Thoracic aorta (tissue), 2 donors: ENCODE data around the gene PTPRM. TPM values are rescaled to one million over a fixed set of nuclear protein-coding genes. Genes with fewer than 3 reads are reported as not detected.

Experiments
- ATAC-seq: fragments of 150-250 bp; one replicate; pipeline ENCODE4 v1.8.0; 2017; ENCODE audit warnings: low read depth; ENCODE audit not compliant: insufficient number of reproducible peaks, low FRiP score
- DNase-seq: peaks from one replicate; pipeline ENCODE4 v3.0.0-alpha.2; 2020; ENCODE audit warnings: low spot score
- H3K27ac ChIP-seq, 2 donors: fragments of 200-600 bp; sonication (generic); 1 replicate in 1 of 2; 2 replicates in 1 of 2; pipeline ENCODE4 v1.5.1; 2016; ENCODE audit warnings: mild to moderate bottlenecking in 2 of 2, moderate library complexity in 2 of 2
- H3K27me3 ChIP-seq: fragments of 200-600 bp; sonication (generic); replicated peaks from 2 replicates; pipeline ENCODE4 v1.6.0; 2016; ENCODE audit warnings: mild to moderate bottlenecking; ENCODE audit not compliant: insufficient read depth
- H3K36me3 ChIP-seq: fragments of 200-600 bp; sonication (generic); one replicate; pipeline ENCODE4 v1.5.1; 2016
- H3K4me1 ChIP-seq, 2 donors: fragments of 200-600 bp; sonication (generic); 1 replicate in 1 of 2; 2 replicates in 1 of 2; pipeline versions ENCODE4 v1.5.1 to v1.6.0; 2016; ENCODE audit warnings: low read depth in 2 of 2, mild to moderate bottlenecking in 1 of 2; ENCODE audit not compliant: control insufficient read depth in 1 of 2
- H3K4me3 ChIP-seq: fragments of 200-600 bp; sonication (generic); 2 replicates; pipeline ENCODE4 v1.5.1; 2016; ENCODE audit warnings: mild to moderate bottlenecking
- H3K9me3 ChIP-seq: fragments of 200-600 bp; sonication (generic); 2 replicates; pipeline ENCODE4 v1.5.1; 2016
- total RNA-seq, 2 donors: library from RNA; depleted of rRNA; stranded (reverse); fragments of >200 nt; gene quantifications; one replicate each; pipeline versions ENCODE4 v1.1.0 to v1.2.3, GENCODE V29; 2016
- TF ChIP-seq, protein P1 (sequence below): fragments of 200-600 bp; sonication (generic); IDR thresholded peaks from one replicate; pipeline ENCODE4 v1.5.1; 2019; ENCODE audit warnings: antibody characterized with exemption

PTPRM gene
- total RNA-seq, 2 donors from 2014 or later, result 90.3 to 102 TPM

DNA sequence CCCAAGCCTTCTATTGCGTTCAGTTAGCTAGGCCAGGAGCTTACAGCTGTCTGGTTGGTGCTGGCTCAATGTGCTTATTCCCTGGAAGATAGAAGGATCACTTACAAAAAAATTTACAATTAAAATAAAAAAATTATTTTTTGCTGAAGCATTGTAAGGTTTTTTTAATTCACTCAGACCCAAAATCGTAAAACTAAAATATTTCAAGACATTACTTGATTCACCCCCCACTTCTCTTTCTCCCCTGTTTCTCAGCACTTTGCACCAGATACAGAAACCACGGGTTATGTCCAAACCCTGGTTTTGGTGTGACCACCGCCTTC, 911 bp upstream of the PTPRM start:
- peaks cover 8 to 24% of the 10 kb centered on the region in 2 donors for H3K4me1 ChIP-seq
- ATAC-seq, result peak; percentile 39

DNA sequence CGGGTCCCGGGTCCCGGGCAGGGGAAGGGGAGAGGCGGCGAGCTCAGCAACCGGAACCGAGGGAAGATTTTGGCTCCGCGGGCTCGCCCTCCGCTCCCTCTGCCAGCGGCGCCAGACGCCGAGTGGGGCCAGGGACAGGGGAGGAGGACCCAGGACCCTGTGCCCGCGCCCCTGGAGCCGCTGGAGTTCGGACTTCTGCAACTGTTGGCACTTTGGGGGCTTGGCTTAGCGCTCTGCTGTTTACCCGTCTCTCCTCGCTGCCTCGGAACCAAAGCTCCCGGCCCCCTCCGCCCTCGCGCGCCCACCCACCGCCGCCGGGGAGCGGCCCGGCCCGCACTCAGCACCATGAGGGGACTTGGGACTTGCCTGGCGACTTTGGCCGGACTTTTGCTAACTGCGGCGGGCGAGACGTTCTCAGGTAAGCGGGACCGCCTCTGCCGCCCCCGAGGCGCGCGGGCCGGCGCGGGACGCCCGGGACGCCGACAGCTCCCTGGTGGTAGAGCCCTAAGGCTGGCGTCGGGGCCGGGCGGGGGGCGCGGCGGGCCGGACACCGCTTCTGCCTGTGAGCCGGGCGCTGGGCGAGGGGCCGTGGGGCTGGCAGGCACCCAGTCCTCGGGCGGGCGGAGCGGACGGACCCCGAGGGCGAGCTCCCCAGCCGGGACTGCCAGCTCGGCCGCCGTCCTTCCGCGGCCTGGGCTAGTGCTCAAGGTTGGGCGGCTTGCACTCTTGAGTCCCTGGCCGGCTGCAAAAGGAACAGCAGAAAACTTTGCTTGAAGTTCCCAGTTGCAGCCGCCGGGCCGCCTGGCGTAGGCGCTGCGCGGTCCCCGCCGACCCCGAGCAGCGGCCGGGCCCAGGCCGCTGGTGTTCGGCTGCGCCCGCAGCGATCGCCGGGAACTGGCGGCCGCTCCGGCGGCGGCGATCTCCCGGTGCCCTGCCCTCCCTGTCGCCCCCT, 634 bp downstream of the PTPRM start:
- TF ChIP-seq, protein P1, sequence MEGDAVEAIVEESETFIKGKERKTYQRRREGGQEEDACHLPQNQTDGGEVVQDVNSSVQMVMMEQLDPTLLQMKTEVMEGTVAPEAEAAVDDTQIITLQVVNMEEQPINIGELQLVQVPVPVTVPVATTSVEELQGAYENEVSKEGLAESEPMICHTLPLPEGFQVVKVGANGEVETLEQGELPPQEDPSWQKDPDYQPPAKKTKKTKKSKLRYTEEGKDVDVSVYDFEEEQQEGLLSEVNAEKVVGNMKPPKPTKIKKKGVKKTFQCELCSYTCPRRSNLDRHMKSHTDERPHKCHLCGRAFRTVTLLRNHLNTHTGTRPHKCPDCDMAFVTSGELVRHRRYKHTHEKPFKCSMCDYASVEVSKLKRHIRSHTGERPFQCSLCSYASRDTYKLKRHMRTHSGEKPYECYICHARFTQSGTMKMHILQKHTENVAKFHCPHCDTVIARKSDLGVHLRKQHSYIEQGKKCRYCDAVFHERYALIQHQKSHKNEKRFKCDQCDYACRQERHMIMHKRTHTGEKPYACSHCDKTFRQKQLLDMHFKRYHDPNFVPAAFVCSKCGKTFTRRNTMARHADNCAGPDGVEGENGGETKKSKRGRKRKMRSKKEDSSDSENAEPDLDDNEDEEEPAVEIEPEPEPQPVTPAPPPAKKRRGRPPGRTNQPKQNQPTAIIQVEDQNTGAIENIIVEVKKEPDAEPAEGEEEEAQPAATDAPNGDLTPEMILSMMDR, result peak; percentile 13
- ATAC-seq, result peak; percentile 2
- peaks cover 17 to 34% of the 10 kb centered on the region in 2 donors for H3K4me1 ChIP-seq

More for the DNA sequence above, 911 bp upstream of the PTPRM start:
- TF ChIP-seq, protein P1, result no peak
- Histone ChIP-seq H3K27ac (peak overlapping the region; percentile 93 to 97), H3K4me3 (peak overlapping the region; percentile 98), H3K27me3 (no peaks in the 10 kb centered on the region), H3K36me3 (no peaks in the 10 kb centered on the region), H3K9me3 (no peaks in the 10 kb centered on the region)
- no peak for DNase-seq

DNA sequence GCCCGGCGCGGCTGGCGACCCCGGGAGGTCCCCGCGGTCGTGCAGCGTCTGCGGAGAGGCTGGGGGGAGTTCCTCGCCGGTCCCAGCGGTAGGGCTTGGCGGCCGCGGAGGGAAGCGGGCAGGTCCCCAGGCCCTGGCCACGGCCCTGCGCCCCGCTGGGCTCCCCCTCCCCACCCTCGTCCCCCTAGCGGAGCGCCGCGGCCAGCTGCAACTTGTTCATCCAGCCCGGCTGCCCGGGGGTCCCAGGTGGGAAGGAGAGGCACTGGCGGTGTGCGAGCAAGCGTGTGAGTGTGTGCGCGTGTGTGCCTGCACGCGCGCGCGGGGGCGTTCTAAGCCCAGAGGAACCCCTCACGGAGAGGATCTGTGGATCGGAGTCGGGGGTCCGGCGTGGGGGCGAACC, 1.3 kb downstream of the PTPRM start:
- H3K27ac ChIP-seq, result peak overlapping the region; percentile 97 to 99
- peaks cover 23 to 41% of the 10 kb centered on the region in 2 donors for H3K4me1 ChIP-seq
- H3K36me3 ChIP-seq, result no peaks in the 10 kb centered on the region
- TF ChIP-seq, protein P1, result peak; percentile 35
- peak overlapping the region; percentile 98 for H3K4me3 ChIP-seq
- no peaks in the 10 kb centered on the region for H3K9me3 ChIP-seq
- ATAC-seq (no peak), DNase-seq (no peak)
- H3K27me3 ChIP-seq, result no peaks in the 10 kb centered on the region

More for the DNA sequence above, 634 bp downstream of the PTPRM start:
- DNase-seq, result no peak
- peak overlapping the region; percentile 98 for H3K4me3 ChIP-seq
- no peaks in the 10 kb centered on the region for H3K27me3 ChIP-seq
- peak overlapping the region; percentile 97 to 99 for H3K27ac ChIP-seq
- H3K9me3 ChIP-seq, result no peaks in the 10 kb centered on the region
- H3K36me3 ChIP-seq, result no peaks in the 10 kb centered on the region

DNA sequence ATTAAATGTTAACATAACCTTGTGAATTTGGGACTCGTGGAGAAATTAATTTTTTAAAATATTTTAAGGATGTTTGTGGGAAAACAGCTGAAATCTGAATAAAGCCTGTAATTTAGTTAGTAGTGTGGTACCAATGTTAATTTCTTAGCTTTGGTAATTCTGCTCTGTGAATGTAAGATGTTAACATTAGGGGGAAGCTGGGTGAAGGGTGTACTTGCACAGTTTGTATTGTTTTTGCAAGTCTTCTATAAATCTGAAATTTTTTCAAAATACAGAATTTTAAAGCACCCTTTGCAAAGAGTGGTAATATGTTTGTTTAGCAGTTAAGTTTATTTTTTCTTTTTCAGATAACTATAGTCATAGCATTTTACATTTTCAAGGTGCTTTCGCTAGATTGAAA, 4.5 kb downstream of the PTPRM start:
- Histone ChIP-seq H3K36me3 (no peaks in the 10 kb centered on the region), H3K4me3 (no peak overlapping the region), H3K9me3 (no peaks in the 10 kb centered on the region), H3K27ac (no peak overlapping the region), H3K4me1 (peaks cover 19 to 38% of the 10 kb centered on the region in 2 donors), H3K27me3 (no peaks in the 10 kb centered on the region)
- DNase-seq (no peak), ATAC-seq (no peak)
- TF ChIP-seq, protein P1, result no peak

DNA sequence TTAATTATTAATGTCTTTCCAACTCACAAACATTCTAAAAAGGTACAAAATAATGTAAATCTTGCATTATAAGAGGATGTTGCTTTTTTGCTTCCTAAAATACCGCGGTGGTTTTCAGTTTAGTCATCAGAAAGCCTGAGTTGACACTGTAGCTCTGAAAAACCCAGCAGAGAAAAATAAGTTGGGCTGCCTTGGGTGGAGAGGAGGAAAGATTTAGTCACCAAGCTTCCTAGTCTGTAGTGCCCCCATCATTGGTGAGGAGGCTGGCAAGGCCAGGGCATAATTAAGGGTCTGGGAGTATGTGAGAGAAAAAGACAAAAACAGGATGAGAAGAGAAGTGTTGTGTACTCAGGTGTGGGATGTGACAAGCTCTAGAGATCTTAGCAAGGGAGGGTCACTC, 5.7 kb downstream of the PTPRM start:
- TF ChIP-seq, protein P1, result no peak
- H3K9me3 ChIP-seq, result no peaks in the 10 kb centered on the region
- ATAC-seq (peak; percentile 61), DNase-seq (no peak)
- no peaks in the 10 kb centered on the region for H3K36me3 ChIP-seq
- H3K27me3 ChIP-seq, result no peaks in the 10 kb centered on the region
- H3K27ac ChIP-seq, result peak overlapping the region in 1 of 2 donors; percentile 66
- peak overlapping the region; percentile 60 for H3K4me3 ChIP-seq
- peaks cover 19 to 45% of the 10 kb centered on the region in 2 donors for H3K4me1 ChIP-seq
